H1 (cell line): Measurements from ENCODE around the gene RNF152. TPM values are rescaled to one million over a fixed set of nuclear protein-coding genes. Genes with fewer than 3 reads are reported as not detected.

Experiments used
- CTCF ChIA-PET: fragments of 300-600 bp; sonication (Branson Sonifier 250); formaldehyde crosslinking; loops from one replicate; lab custom pipeline; 2021; ENCODE audit not compliant: partially characterized antibody; lab: Charles Lee
- POLR2A ChIA-PET: fragments of 300-600 bp; sonication (Branson Sonifier 250); formaldehyde crosslinking; loops from one replicate; lab custom pipeline; 2021; ENCODE audit warnings: inconsistent platforms; ENCODE audit not compliant: partially characterized antibody; lab: Charles Lee
- DNase-seq, 2 experiments: peaks; one replicate each; pipeline versions ENCODE4 v3.0.0 to v3.0.0-alpha.2; 2010 to 2022; ENCODE audit warnings: low spot score in 2 of 2, low read depth in 1 of 2, mixed read lengths in 1 of 2
- FAIRE-seq: peaks from 2 replicates; lab custom pipeline; 2011; peaks lifted over from hg19 to GRCh38; lab: Jason Lieb, UNC
- H2AFZ ChIP-seq: 2 replicates; pipeline ENCODE4 v1.8.1; 2012; ENCODE audit warnings: low read length, inconsistent platforms
- H2AK5ac ChIP-seq: 2 replicates; pipeline ENCODE4 v1.6.1; 2013; ENCODE audit warnings: low read depth, low read length
- H2BK120ac ChIP-seq: replicated peaks from 2 replicates; pipeline ENCODE3; 2013; ENCODE audit warnings: low read depth, low read length, inconsistent platforms
- H2BK12ac ChIP-seq: 2 replicates; pipeline ENCODE4 v1.6.1; 2013; ENCODE audit warnings: low read depth, low read length
- H2BK15ac ChIP-seq: 2 replicates; pipeline ENCODE4 v1.6.1; 2013; ENCODE audit warnings: low read length
- H2BK20ac ChIP-seq: 2 replicates; pipeline ENCODE4 v1.6.1; 2013; ENCODE audit warnings: low read length
- H2BK5ac ChIP-seq: 2 replicates; pipeline ENCODE4 v1.6.1; 2013; ENCODE audit warnings: low read depth, low read length
- H3K14ac ChIP-seq: 2 replicates; pipeline ENCODE4 v1.6.1; 2013; ENCODE audit warnings: inconsistent platforms; ENCODE audit not compliant: insufficient read length
- H3K18ac ChIP-seq: 2 replicates; pipeline ENCODE4 v1.6.1; 2013; ENCODE audit warnings: low read length; ENCODE audit errors: extremely low read depth
- H3K23ac ChIP-seq: 2 replicates; pipeline ENCODE4 v1.6.1; 2013; ENCODE audit warnings: inconsistent platforms; ENCODE audit not compliant: insufficient read length
- H3K23me2 ChIP-seq: 2 replicates; pipeline ENCODE4 v1.6.1; 2013; ENCODE audit warnings: low read depth, low read length
- H3K27ac ChIP-seq: 2 replicates; pipeline ENCODE4 v1.6.1; 2011; ENCODE audit warnings: low read depth, low read length, inconsistent platforms
- H3K27me3 ChIP-seq, 4 experiments: replicated peaks in 1 of 4; 1 replicate in 1 of 4; 2 replicates in 3 of 4; pipeline versions ENCODE4 v1.6.1 to v1.8.1; 2011 to 2013; ENCODE audit warnings: low read length in 3 of 4, mild to moderate bottlenecking in 3 of 4, inconsistent platforms in 2 of 4, mixed read lengths in 2 of 4, moderate library complexity in 1 of 4; ENCODE audit not compliant: control insufficient read depth in 3 of 4, insufficient read depth in 3 of 4; ENCODE audit errors: extremely low read depth in 1 of 4
- H3K36me3 ChIP-seq, 4 experiments: 2 replicates each; pipeline versions ENCODE4 v1.6.1 to v1.8.1; 2011 to 2013; ENCODE audit warnings: mild to moderate bottlenecking in 4 of 4, low read length in 3 of 4, moderate library complexity in 2 of 4, control low read depth in 1 of 4, inconsistent platforms in 1 of 4; ENCODE audit not compliant: insufficient read depth in 4 of 4, control insufficient read depth in 2 of 4
- H3K4ac ChIP-seq: replicated peaks from 2 replicates; pipeline ENCODE3; 2013; ENCODE audit warnings: low read length, low read depth, mixed read lengths, inconsistent platforms; ENCODE audit not compliant: insufficient read length
- H3K4me1 ChIP-seq, 4 experiments: replicated peaks in 1 of 4; 1 replicate in 1 of 4; 2 replicates in 3 of 4; pipeline versions ENCODE4 v1.6.1 to v1.8.1; 2011 to 2013; ENCODE audit warnings: low read length in 3 of 4, inconsistent platforms in 2 of 4, mixed read lengths in 1 of 4; ENCODE audit not compliant: insufficient read depth in 4 of 4, control insufficient read depth in 3 of 4
- H3K4me2 ChIP-seq, 2 experiments: 2 replicates each; pipeline versions ENCODE4 v1.6.1 to v1.8.1; 2011 to 2013; ENCODE audit warnings: low read depth in 2 of 2, low read length in 2 of 2, control low read depth in 1 of 2, inconsistent platforms in 1 of 2, mild to moderate bottlenecking in 1 of 2; ENCODE audit not compliant: insufficient read depth in 1 of 2
- H3K4me3 ChIP-seq, 4 experiments: fragments of 200-600, 300-600 bp in 1 of 4; sonication (generic), shearing (Covaris generic), sonication (Bioruptor Twin) in 1 of 4; 2 replicates each; pipeline versions ENCODE4 v1.5.1 to v1.8.1; 2011 to 2016; ENCODE audit warnings: low read length in 4 of 4, low read depth in 3 of 4, control low read depth in 2 of 4, inconsistent platforms in 2 of 4, mild to moderate bottlenecking in 2 of 4, mixed read lengths in 1 of 4, moderate library complexity in 1 of 4; ENCODE audit not compliant: insufficient read depth in 2 of 4; ENCODE audit errors: extremely low read depth in 1 of 4
- H3K56ac ChIP-seq: replicated peaks from 2 replicates; pipeline ENCODE3; 2013; ENCODE audit warnings: low read depth, mild to moderate bottlenecking, mixed read lengths, low read length, inconsistent platforms; ENCODE audit not compliant: insufficient read length
- H3K79me1 ChIP-seq: 2 replicates; pipeline ENCODE4 v1.6.1; 2013; ENCODE audit warnings: low read depth, low read length, control low read depth
- H3K79me2 ChIP-seq, 2 experiments: 2 replicates each; pipeline versions ENCODE4 v1.6.1 to v1.8.1; 2012 to 2013; ENCODE audit warnings: low read length in 2 of 2, mild to moderate bottlenecking in 2 of 2, inconsistent platforms in 1 of 2; ENCODE audit not compliant: insufficient read depth in 2 of 2, control insufficient read depth in 1 of 2
- H3K9ac ChIP-seq, 4 experiments: replicated peaks in 1 of 4; 1 replicate in 1 of 4; 2 replicates in 3 of 4; pipeline versions ENCODE4 v1.6.1 to v1.8.1; 2011 to 2013; ENCODE audit warnings: low read depth in 3 of 4, low read length in 3 of 4, control low read depth in 2 of 4, mild to moderate bottlenecking in 2 of 4, moderate library complexity in 2 of 4, inconsistent platforms in 1 of 4; ENCODE audit errors: extremely low read depth in 1 of 4
- H3K9me3 ChIP-seq, 2 experiments: 2 replicates each; pipeline versions ENCODE4 v1.6.1 to v1.8.1; 2012 to 2013; ENCODE audit warnings: mild to moderate bottlenecking in 2 of 2, moderate library complexity in 2 of 2, control low read depth in 1 of 2, inconsistent platforms in 1 of 2, low read depth in 1 of 2, low read length in 1 of 2, mixed read lengths in 1 of 2; ENCODE audit not compliant: insufficient read depth in 2 of 2
- H4K20me1 ChIP-seq, 2 experiments: replicated peaks in 1 of 2; 2 replicates each; pipeline versions ENCODE3 to v1.8.1; 2011 to 2013; ENCODE audit warnings: inconsistent platforms in 2 of 2, low read length in 2 of 2, mild to moderate bottlenecking in 1 of 2; ENCODE audit not compliant: insufficient read depth in 2 of 2, control insufficient read depth in 1 of 2
- H4K5ac ChIP-seq: 2 replicates; pipeline ENCODE4 v1.6.1; 2013; ENCODE audit warnings: low read length, low read depth, mixed read lengths, inconsistent platforms; ENCODE audit not compliant: insufficient read length
- H4K8ac ChIP-seq: 2 replicates; pipeline ENCODE4 v1.8.0; 2013; ENCODE audit warnings: mild to moderate bottlenecking, moderate library complexity, low read length, inconsistent platforms; ENCODE audit not compliant: insufficient read depth; ENCODE audit errors: extremely low read depth
- H4K91ac ChIP-seq: replicated peaks from 2 replicates; pipeline ENCODE3; 2013; ENCODE audit warnings: low read length, mixed read lengths, inconsistent platforms; ENCODE audit not compliant: insufficient read length
- BACH1 ChIP-seq: IDR thresholded peaks from 2 replicates; pipeline ENCODE4 v1.6.1; 2012; ENCODE audit warnings: low read length, improper control_type of control experiment
- EZH2 ChIP-seq: fragments of 200-600 bp; sonication (generic); IDR thresholded peaks from 2 replicates; pipeline ENCODE4 v1.7.1; 2012; ENCODE audit warnings: low read depth, mild to moderate bottlenecking, moderate library complexity, low read length, inconsistent platforms; ENCODE audit not compliant: severe bottlenecking
- NANOG ChIP-seq: IDR thresholded peaks from 2 replicates; pipeline ENCODE4 v1.6.1; 2011; ENCODE audit warnings: low read length, low read depth, mild to moderate bottlenecking, inconsistent platforms; ENCODE audit not compliant: insufficient read depth, poor library complexity, severe bottlenecking
- RAD21 ChIP-seq, 2 experiments: IDR thresholded peaks in 1 of 2; conservative IDR thresholded peaks in 1 of 2; 2 replicates each; pipeline ENCODE4 v1.6.1; 2011; ENCODE audit warnings: low read depth in 2 of 2, low read length in 2 of 2, improper control_type of control experiment in 1 of 2, inconsistent platforms in 1 of 2, mild to moderate bottlenecking in 1 of 2, moderate library complexity in 1 of 2
- SP1 ChIP-seq: IDR thresholded peaks from 2 replicates; pipeline ENCODE4 v1.6.1; 2011; ENCODE audit warnings: low read depth, low read length
- WGBS, 2 experiments: shearing (Covaris generic) in 1 of 2; methylation state at CpG; one replicate each; pipeline versions ENCODE4 v1.1.6 to v1.1.7; 2013 to 2015; ENCODE audit warnings: low lambda C conversion rate in 2 of 2, mixed read lengths in 2 of 2, inconsistent platforms in 1 of 2, low coverage in 1 of 2, missing lambda C conversion rate in 1 of 2; ENCODE audit not compliant: insufficient replicate concordance in 2 of 2, insufficient coverage in 1 of 2, insufficient read length in 1 of 2; ENCODE audit errors: extremely low coverage in 1 of 2, missing lambda C conversion rate in 1 of 2; 5-methylcytosine and 5-hydroxymethylcytosine counted together
- polyA plus RNA-seq, 7 experiments: library from polyadenylated mRNA; depleted of rRNA in 3 of 7; stranded (reverse) in 5 of 7; unstranded in 2 of 7; fragments of >200 nt in 5 of 7; fragments of 200-250 nt in 2 of 7; gene quantifications; 1 replicate in 5 of 7; 2 replicates in 1 of 7; 4 replicates in 1 of 7; pipeline versions ENCODE4 v1.2.1 to v1.2.3, GENCODE V29; 2011 to 2013; ENCODE audit warnings: missing spikeins in 2 of 7, mixed read lengths in 2 of 7
- total RNA-seq: library from RNA; stranded (reverse); fragmentation: NEBNext Ultra II Directional; extraction: Animal tissue kit (Norgen Biotek cat#: 25700); gene quantifications from 2 replicates; pipeline ENCODE4 v1.2.1, GENCODE V29; 2021
- TF ChIP-seq, protein P1 (sequence below), 3 experiments: IDR thresholded peaks; 1 replicate in 2 of 3; 2 replicates in 1 of 3; pipeline versions ENCODE4 v1.5.1 to v1.6.1; 2011; ENCODE audit warnings: low read length in 3 of 3, mild to moderate bottlenecking in 3 of 3, inconsistent platforms in 2 of 3, low read depth in 1 of 3, moderate library complexity in 1 of 3; ENCODE audit not compliant: insufficient read depth in 1 of 3; ENCODE audit errors: control extremely low read depth in 1 of 3

The RNF152 gene
- total and polyA plus RNA-seq, 2 of the 8 experiments (the other 6 are each of a cell fraction or from before 2014, with no cell fraction given): 1.1 to 2.7 TPM

DNA sequence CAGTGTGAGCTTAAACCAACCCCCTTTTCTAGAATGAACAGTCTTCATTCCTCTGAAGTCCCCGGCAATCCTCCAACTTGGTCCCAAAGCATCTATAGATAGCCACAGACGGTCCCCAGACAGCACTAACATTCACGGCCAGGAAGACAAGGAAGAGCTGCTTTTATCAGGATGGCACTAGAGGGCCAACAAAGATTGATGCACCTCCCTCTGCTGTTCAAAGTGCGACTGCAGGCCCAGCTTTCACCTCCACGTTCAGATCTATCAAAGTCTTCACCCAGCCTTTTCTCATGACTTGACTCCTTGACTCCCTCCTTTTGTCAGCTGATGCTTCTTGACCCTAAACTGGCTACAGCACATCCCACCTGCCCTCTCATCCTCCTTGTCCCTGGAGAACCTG is 54.3 kb downstream of the RNF152 start:
- Histone ChIP-seq H2BK15ac (no peak overlapping the region), H3K23me2 (no peaks in the 10 kb centered on the region), H3K4me2 (no peak overlapping the region), H2AK5ac (no peak overlapping the region), H3K27ac (no peak overlapping the region), H4K5ac (no peak overlapping the region), H3K9ac (no peak overlapping the region), H2BK5ac (no peak overlapping the region), H4K8ac (no peak overlapping the region), H3K79me1 (0 out of 2 replicates have a peak, but pooled peaks cover 2% of the 10 kb centered on the region), H3K79me2 (no peaks in the 10 kb centered on the region), H3K9me3 (no peaks in the 10 kb centered on the region), H3K18ac (no peak overlapping the region), H2AFZ (no peak overlapping the region), H3K4me1 (no peaks in the 10 kb centered on the region), H2BK12ac (no peak overlapping the region), H3K4me3 (no peak overlapping the region), H4K20me1 (no peaks in the 10 kb centered on the region), H3K56ac (no peak overlapping the region), H4K91ac (no peak overlapping the region), H3K27me3 (no peaks in the 10 kb centered on the region), H3K23ac (no peak overlapping the region), H3K14ac (no peak overlapping the region), H3K36me3 (no peaks in the 10 kb centered on the region), H2BK20ac (no peak overlapping the region), H3K4ac (no peak overlapping the region), H2BK120ac (no peak overlapping the region)
- FAIRE-seq (no peak), DNase-seq (no peak)
- WGBS, 2 experiments: 84% methylated on average over 5 of the region's 5 CpGs; no CpG with 5 or more reads in 1 of the 2 experiments
- POLR2A ChIA-PET: no interaction called here
- TF ChIP-seq RAD21 (IDR thresholded peaks at IDR 0.05 in 1 of 2, conservative IDR thresholded peaks at IDR 0.05 in 1 of 2; ENCODE audit: low read depth in 2 of 2, low read length in 2 of 2) (peak in 1 of 2 experiments; percentile 29; a peak in 2 of 4 replicates), NANOG (no peak), EZH2 (no peak), SP1 (no peak), BACH1 (no peak)
- TF ChIP-seq, protein P1, sequence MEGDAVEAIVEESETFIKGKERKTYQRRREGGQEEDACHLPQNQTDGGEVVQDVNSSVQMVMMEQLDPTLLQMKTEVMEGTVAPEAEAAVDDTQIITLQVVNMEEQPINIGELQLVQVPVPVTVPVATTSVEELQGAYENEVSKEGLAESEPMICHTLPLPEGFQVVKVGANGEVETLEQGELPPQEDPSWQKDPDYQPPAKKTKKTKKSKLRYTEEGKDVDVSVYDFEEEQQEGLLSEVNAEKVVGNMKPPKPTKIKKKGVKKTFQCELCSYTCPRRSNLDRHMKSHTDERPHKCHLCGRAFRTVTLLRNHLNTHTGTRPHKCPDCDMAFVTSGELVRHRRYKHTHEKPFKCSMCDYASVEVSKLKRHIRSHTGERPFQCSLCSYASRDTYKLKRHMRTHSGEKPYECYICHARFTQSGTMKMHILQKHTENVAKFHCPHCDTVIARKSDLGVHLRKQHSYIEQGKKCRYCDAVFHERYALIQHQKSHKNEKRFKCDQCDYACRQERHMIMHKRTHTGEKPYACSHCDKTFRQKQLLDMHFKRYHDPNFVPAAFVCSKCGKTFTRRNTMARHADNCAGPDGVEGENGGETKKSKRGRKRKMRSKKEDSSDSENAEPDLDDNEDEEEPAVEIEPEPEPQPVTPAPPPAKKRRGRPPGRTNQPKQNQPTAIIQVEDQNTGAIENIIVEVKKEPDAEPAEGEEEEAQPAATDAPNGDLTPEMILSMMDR (IDR thresholded peaks at IDR 0.05; ENCODE audit: control extremely low read depth in 1 of 3, insufficient read depth in 1 of 3, low read depth in 1 of 3, low read length in 3 of 3): peak in 2 of 3 experiments; percentile 11 to 32; a peak in 2 of 4 replicates
- CTCF ChIA-PET: interaction anchor here (0.9 to 1.9 kb wide), 2 partner anchors 27 to 225 kb away, joined by 3 to 5 read pairs; no protein-coding TSS in a partner anchor
